B cell (primary cell): Measurements from ENCODE around the gene TLX2. TPM values are rescaled to one million over a fixed set of nuclear protein-coding genes. Genes with fewer than 3 reads are reported as not detected.

Source experiments
- ATAC-seq: fragments of 200-7000 bp; cut with Tn5 transposase; one replicate; pipeline ENCODE4 v1.10.0; 2021; ENCODE audit warnings: low read depth, mild to moderate bottlenecking, moderate number of reproducible peaks, moderate library complexity
- CTCF ChIA-PET: fragments of 350-600 bp; sonication (Branson Sonifier 250); formaldehyde crosslinking; loops from one replicate; lab custom pipeline; 2021; ENCODE audit warnings: antibody characterized with exemption, inconsistent platforms; lab: Charles Lee
- POLR2A ChIA-PET: fragments of 350-600 bp; sonication (Branson Sonifier 250); formaldehyde crosslinking; loops from one replicate; lab custom pipeline; 2021; ENCODE audit warnings: antibody characterized with exemption; lab: Charles Lee
- DNase-seq: peaks from one replicate; pipeline ENCODE4 v3.0.0; 2013
- H2AFZ ChIP-seq: 2 replicates; pipeline ENCODE4 v1.6.1; 2012; ENCODE audit warnings: mild to moderate bottlenecking, low read depth, low read length; ENCODE audit not compliant: insufficient read depth, poor library complexity, severe bottlenecking
- H3K27ac ChIP-seq, 2 donors: 1 replicate in 1 of 2; 2 replicates in 1 of 2; pipeline ENCODE4 v1.5.1; 2012 to 2013; ENCODE audit warnings: low read length in 2 of 2, mild to moderate bottlenecking in 2 of 2, moderate library complexity in 1 of 2
- H3K27me3 ChIP-seq, 4 experiments: fragments of 200-600 bp in 1 of 4; sonication (generic) in 1 of 4; replicated peaks in 1 of 4; 1 replicate in 2 of 4; 2 replicates in 2 of 4; pipeline versions ENCODE4 v1.6.1 to v1.7.0; 2013 to 2016; ENCODE audit warnings: low read length in 3 of 4, mild to moderate bottlenecking in 2 of 4, mixed read lengths in 1 of 4, moderate library complexity in 1 of 4; ENCODE audit not compliant: insufficient read depth in 4 of 4, control insufficient read depth in 3 of 4; ENCODE audit errors: control extremely low read depth in 1 of 4
- H3K36me3 ChIP-seq, 2 experiments: replicated peaks in 1 of 2; 1 replicate in 1 of 2; 2 replicates in 1 of 2; pipeline versions ENCODE4 v1.6.1 to v1.7.1; 2013; ENCODE audit warnings: low read length in 1 of 2; ENCODE audit not compliant: insufficient read depth in 2 of 2, control insufficient read depth in 1 of 2; ENCODE audit errors: control extremely low read depth in 1 of 2, extremely low read depth in 1 of 2
- H3K4me1 ChIP-seq, 2 donors: fragments of 200-600 bp in 1 of 2; sonication (generic) in 1 of 2; 1 replicate in 1 of 2; 2 replicates in 1 of 2; pipeline versions ENCODE4 v1.5.1 to v1.6.1; 2013 to 2017; ENCODE audit warnings: low read length in 2 of 2; ENCODE audit not compliant: control insufficient read depth in 2 of 2, insufficient read depth in 2 of 2
- H3K4me2 ChIP-seq: replicated peaks from 2 replicates; pipeline ENCODE3; 2012; ENCODE audit warnings: mild to moderate bottlenecking, low read depth, low read length; ENCODE audit not compliant: poor library complexity, severe bottlenecking
- H3K4me3 ChIP-seq, 5 experiments: fragments of 200-600 bp in 1 of 5; sonication (generic) in 1 of 5; 1 replicate in 3 of 5; 2 replicates in 2 of 5; pipeline versions ENCODE4 v1.5.1 to v1.7.0; 2011 to 2016; ENCODE audit warnings: low read length in 4 of 5, mild to moderate bottlenecking in 4 of 5, low read depth in 2 of 5, control low read depth in 1 of 5, moderate library complexity in 1 of 5; ENCODE audit not compliant: insufficient read depth in 1 of 5; ENCODE audit errors: control extremely low read depth in 1 of 5, extremely low read depth in 1 of 5
- H3K79me2 ChIP-seq: fragments of 200-600 bp; sonication (generic); one replicate; pipeline ENCODE4 v1.6.0; 2016; ENCODE audit warnings: low read length; ENCODE audit not compliant: control insufficient read depth, insufficient read depth
- H3K9ac ChIP-seq: fragments of 200-600 bp; sonication (generic); 2 replicates; pipeline ENCODE4 v1.6.1; 2017; ENCODE audit warnings: mild to moderate bottlenecking, low read length, moderate library complexity
- H3K9me3 ChIP-seq, 3 donors: one replicate each; pipeline versions ENCODE4 v1.6.1 to v1.7.1; 2013; ENCODE audit warnings: low read length in 2 of 3; ENCODE audit not compliant: control insufficient read depth in 2 of 3, insufficient read depth in 1 of 3; ENCODE audit errors: control extremely low read depth in 1 of 3
- H4K20me1 ChIP-seq: 2 replicates; pipeline ENCODE4 v1.6.0; 2012; ENCODE audit warnings: mild to moderate bottlenecking, low read length; ENCODE audit not compliant: insufficient read depth, control insufficient read depth, poor library complexity, severe bottlenecking
- H3K27ac Mint-ChIP-seq: one replicate; pipeline ENCODE4 v1.8.0; 2021; ENCODE audit warnings: mixed read lengths
- H3K27me3 Mint-ChIP-seq: one replicate; pipeline ENCODE4 v1.8.0; 2021; ENCODE audit warnings: mixed read lengths
- H3K4me1 Mint-ChIP-seq: one replicate; pipeline ENCODE4 v1.8.0; 2021; ENCODE audit warnings: mixed read lengths
- H3K4me3 Mint-ChIP-seq: one replicate; pipeline ENCODE4 v1.8.0; 2021; ENCODE audit warnings: mixed read lengths
- H3K9me3 Mint-ChIP-seq: one replicate; pipeline ENCODE4 v1.8.0; 2022; ENCODE audit warnings: mixed read lengths; ENCODE audit not compliant: insufficient read depth
- CTCF ChIP-seq: fragments of 200-600 bp; IDR thresholded peaks from one replicate; pipeline ENCODE4 v1.8.0; 2022; ENCODE audit warnings: antibody characterized with exemption, mild to moderate bottlenecking
- EZH2 ChIP-seq: IDR thresholded peaks from 2 replicates; pipeline ENCODE4 v1.6.1; 2012; ENCODE audit warnings: borderline replicate concordance, low read depth, mild to moderate bottlenecking, moderate library complexity, low read length; ENCODE audit not compliant: insufficient read depth, poor library complexity, severe bottlenecking
- WGBS: methylation state at CpG from one replicate; pipeline ENCODE4 v1.1.5; 2013; ENCODE audit warnings: missing lambda C conversion rate; ENCODE audit not compliant: insufficient coverage; 5-methylcytosine and 5-hydroxymethylcytosine counted together
- intact Hi-C: fragments of 100-400 bp; cut with micrococcal nuclease; formaldehyde crosslinking; loops from one replicate; pipeline ENCODE4 v1.10.0; 2022
- polyA plus RNA-seq: library from polyadenylated mRNA; depleted of rRNA; stranded (reverse); fragments of >200 nt; gene quantifications from 2 replicates; pipeline ENCODE4 v1.2.3, GENCODE V29; 2012
- total RNA-seq, 2 donors: library from RNA; stranded (reverse); fragments of 120-200 nt in 1 of 2; gene quantifications; 1 replicate in 1 of 2; 2 replicates in 1 of 2; pipeline versions ENCODE4 v1.2.3 to v1.2.4, GENCODE V29; 2013 to 2022

Gene TLX2
- total and polyA plus RNA-seq, 2 donors (not counting 1 experiment from before 2014, with no cell fraction given) = 0.06 TPM; not detected in 1

- H3K9ac ChIP-seq = peak overlapping the region; percentile 84
- peak overlapping the region; percentile 90 for H2AFZ ChIP-seq
- peak overlapping the region; percentile 96 for H3K4me3 Mint-ChIP-seq
- DNase-seq (no peak), ATAC-seq (no peak)
- peaks cover 0 to 13% (median 0%) of the 10 kb centered on the region in 3 donors for H3K9me3 ChIP-seq
- POLR2A ChIA-PET = interaction anchor here (0.5 to 2.8 kb wide), 8 partner anchors 9 to 147 kb away, joined by 4 to 13 read pairs (median 5); partner anchors contain the start of genes AUP1, HTRA2 and WBP1
- peaks cover 0 to 10% of the 10 kb centered on the region in 2 experiments for H3K36me3 ChIP-seq
- peaks cover 28 to 31% of the 10 kb centered on the region in 2 donors for H3K4me1 ChIP-seq
- no peaks in the 10 kb centered on the region for H4K20me1 ChIP-seq
- no peaks in the 10 kb centered on the region for H3K9me3 Mint-ChIP-seq
- WGBS = 20% methylated on average over 25 of the region's 38 CpGs
- peaks cover 40% of the 10 kb centered on the region for H3K27me3 Mint-ChIP-seq
- peaks cover 8% of the 10 kb centered on the region for H3K79me2 ChIP-seq
- peaks cover 0 to 55% (median 15%) of the 10 kb centered on the region in 4 experiments for H3K27me3 ChIP-seq
- peaks cover 50% of the 10 kb centered on the region for H3K4me1 Mint-ChIP-seq
- peak overlapping the region; percentile 78 to 97 (median 83) for H3K4me3 ChIP-seq
- CTCF ChIA-PET = interaction anchor here (1.7 to 8.1 kb wide), 5 partner anchors 23 to 80 kb away, joined by 4 to 111 read pairs (median 13); partner anchors contain the start of genes AUP1, CCDC142, HTRA2 and TTC31
- intact Hi-C loops = loop anchor here (1.0 to 5.0 kb wide), 7 partner anchors 8 to 144 kb away; partner anchors contain the start of genes AUP1, DOK1, HTRA2 and SEMA4F
- peak overlapping the region; percentile 91 to 96 for H3K27ac ChIP-seq
- H3K4me2 ChIP-seq = peak overlapping the region; percentile 88
- H3K27ac Mint-ChIP-seq = peak overlapping the region; percentile 99
- TF ChIP-seq EZH2 (no peak), CTCF (no peak)
Measured at GRCh38 chr2:74507926-74508520, 6.2 kb upstream of the TLX2 start.

- H3K4me1 Mint-ChIP-seq = peaks cover 38% of the 10 kb centered on the region
- H3K9me3 Mint-ChIP-seq = no peaks in the 10 kb centered on the region
- Histone ChIP-seq H3K4me3 (no peak overlapping the region), H3K27ac (no peak overlapping the region), H3K9ac (no peak overlapping the region), H3K4me2 (no peak overlapping the region), H3K4me1 (peaks cover 36 to 43% of the 10 kb centered on the region in 2 donors), H3K27me3 (peaks cover 0 to 57% (median 28%) of the 10 kb centered on the region in 4 experiments), H3K36me3 (peaks cover 0 to 7% of the 10 kb centered on the region in 2 experiments), H3K9me3 (peaks cover 0 to 21% (median 0%) of the 10 kb centered on the region in 3 donors), H4K20me1 (no peaks in the 10 kb centered on the region), H2AFZ (no peak overlapping the region), H3K79me2 (peaks cover 8% of the 10 kb centered on the region)
- peaks cover 28% of the 10 kb centered on the region for H3K27me3 Mint-ChIP-seq
- WGBS = 90% methylated on average over 4 of the region's 4 CpGs
- CTCF ChIA-PET = interaction anchor here (1.3 to 8.1 kb wide), 3 partner anchors 22 to 78 kb away, joined by 4 to 111 read pairs (median 6); partner anchors contain the start of genes CCDC142 and TTC31
- ATAC-seq (no peak), DNase-seq (no peak)
- intact Hi-C loops = no loop called here
- POLR2A ChIA-PET = interaction anchor here (0.7 kb wide), 1 partner anchor 70 kb away, joined by 4 read pairs; no protein-coding TSS in a partner anchor
- no peak for TF ChIP-seq EZH2
- TF ChIP-seq CTCF = no peak
- no peak overlapping the region for H3K4me3 Mint-ChIP-seq
- no peak overlapping the region for H3K27ac Mint-ChIP-seq
Measured at GRCh38 chr2:74510272-74510671, 4.0 kb upstream of the TLX2 start.
